AG04449 (cell line): ENCODE measurements around the gene LPAR2.
A peak's percentile ranks its signal among the peaks of the same experiment; 100 is the strongest.
"Not testable (repeated sequence)": the region's sequence is repeated elsewhere in the genome, so short reads cannot be mapped to it uniquely, and the experiment has no call there.

Experiments
- CTCF ChIA-PET: fragments of 350-600 bp; formaldehyde crosslinking; extraction: SDS; loops from one replicate; lab custom pipeline; 2021; ENCODE audit warnings: antibody characterized with exemption; lab: Yijun Ruan, JAX
- POLR2A ChIA-PET: fragments of 400-600, 350-600 bp; formaldehyde crosslinking; extraction: SDS; loops from one replicate; lab custom pipeline; 2020; ENCODE audit warnings: antibody characterized with exemption, inconsistent platforms; lab: Yijun Ruan, JAX
- DNase-seq: peaks from one replicate; pipeline ENCODE4 v3.0.0-alpha.2; 2010; ENCODE audit warnings: low read depth, low spot score
- H3K4me3 ChIP-seq: 2 replicates; pipeline ENCODE4 v1.5.1; 2011; ENCODE audit warnings: low read depth, mild to moderate bottlenecking, control low read depth, low read length
- TF ChIP-seq, protein P1 (sequence below): IDR thresholded peaks from one replicate; pipeline ENCODE4 v1.5.1; 2011; ENCODE audit warnings: mild to moderate bottlenecking, moderate library complexity, low read length, control low read depth, inconsistent platforms; ENCODE audit not compliant: insufficient read depth; ENCODE audit errors: missing control alignments

LPAR2 gene

DNA sequence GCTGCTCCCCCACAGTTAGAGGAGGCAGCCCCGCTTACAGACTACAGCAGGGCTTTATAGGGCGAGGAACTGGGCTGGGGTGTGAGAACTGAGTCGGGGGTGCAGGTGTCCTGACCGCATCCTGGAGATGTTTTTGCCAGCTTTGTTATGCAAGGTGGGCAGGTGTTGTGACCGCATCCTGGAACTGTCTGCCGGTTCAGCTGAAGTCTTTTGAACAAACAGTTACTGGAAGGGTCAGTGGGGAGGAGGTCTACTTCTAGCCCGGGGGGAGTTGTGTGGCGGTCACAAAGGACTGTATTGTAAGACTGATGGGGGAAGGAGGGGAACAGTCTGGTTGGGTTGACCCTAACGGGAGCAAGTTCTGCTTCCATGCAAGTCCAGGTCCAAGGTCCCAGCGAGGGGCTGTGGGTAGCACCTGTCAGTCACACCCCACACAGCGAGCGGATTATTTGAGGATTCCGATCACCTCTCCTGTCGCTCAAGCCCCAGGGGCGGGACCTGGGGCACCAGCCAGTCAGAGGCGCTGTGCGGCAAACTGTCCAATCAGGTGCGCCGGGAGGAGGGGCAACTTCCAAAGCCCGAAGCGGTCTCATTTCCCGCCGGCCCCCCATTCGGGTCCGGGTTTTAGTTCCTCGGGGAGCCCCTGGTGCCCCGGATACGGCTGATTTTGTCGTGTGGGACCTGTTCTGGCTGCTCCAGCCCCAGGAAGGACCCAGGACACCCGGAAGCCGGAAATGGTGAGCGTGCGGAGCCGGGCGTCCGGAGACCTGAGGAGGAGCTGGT lies 40.4 kb upstream of the LPAR2 start, which contains the start of gene ZNF101:
ZNF101 (plus strand) TSS at position 610 of the 783 bp plus-strand sequence; CDS start at position 735, 125 bp downstream.
- TF ChIP-seq, protein P1, sequence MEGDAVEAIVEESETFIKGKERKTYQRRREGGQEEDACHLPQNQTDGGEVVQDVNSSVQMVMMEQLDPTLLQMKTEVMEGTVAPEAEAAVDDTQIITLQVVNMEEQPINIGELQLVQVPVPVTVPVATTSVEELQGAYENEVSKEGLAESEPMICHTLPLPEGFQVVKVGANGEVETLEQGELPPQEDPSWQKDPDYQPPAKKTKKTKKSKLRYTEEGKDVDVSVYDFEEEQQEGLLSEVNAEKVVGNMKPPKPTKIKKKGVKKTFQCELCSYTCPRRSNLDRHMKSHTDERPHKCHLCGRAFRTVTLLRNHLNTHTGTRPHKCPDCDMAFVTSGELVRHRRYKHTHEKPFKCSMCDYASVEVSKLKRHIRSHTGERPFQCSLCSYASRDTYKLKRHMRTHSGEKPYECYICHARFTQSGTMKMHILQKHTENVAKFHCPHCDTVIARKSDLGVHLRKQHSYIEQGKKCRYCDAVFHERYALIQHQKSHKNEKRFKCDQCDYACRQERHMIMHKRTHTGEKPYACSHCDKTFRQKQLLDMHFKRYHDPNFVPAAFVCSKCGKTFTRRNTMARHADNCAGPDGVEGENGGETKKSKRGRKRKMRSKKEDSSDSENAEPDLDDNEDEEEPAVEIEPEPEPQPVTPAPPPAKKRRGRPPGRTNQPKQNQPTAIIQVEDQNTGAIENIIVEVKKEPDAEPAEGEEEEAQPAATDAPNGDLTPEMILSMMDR: no peak
- ChIA-PET POLR2A (interaction anchor here (1.2 kb wide), 3 partner anchors 65 to 197 kb away, joined by 3 to 7 read pairs (median 4); partner anchors contain the start of genes ZNF14 and ZNF253), CTCF (interaction anchor here (0.9 to 1.4 kb wide), 2 partner anchors 136 to 292 kb away, joined by 4 to 5 read pairs; no protein-coding TSS in a partner anchor)
- peak; percentile 37 for DNase-seq
- H3K4me3 ChIP-seq: peak within 1 kb of the TSS; percentile 88

DNA sequence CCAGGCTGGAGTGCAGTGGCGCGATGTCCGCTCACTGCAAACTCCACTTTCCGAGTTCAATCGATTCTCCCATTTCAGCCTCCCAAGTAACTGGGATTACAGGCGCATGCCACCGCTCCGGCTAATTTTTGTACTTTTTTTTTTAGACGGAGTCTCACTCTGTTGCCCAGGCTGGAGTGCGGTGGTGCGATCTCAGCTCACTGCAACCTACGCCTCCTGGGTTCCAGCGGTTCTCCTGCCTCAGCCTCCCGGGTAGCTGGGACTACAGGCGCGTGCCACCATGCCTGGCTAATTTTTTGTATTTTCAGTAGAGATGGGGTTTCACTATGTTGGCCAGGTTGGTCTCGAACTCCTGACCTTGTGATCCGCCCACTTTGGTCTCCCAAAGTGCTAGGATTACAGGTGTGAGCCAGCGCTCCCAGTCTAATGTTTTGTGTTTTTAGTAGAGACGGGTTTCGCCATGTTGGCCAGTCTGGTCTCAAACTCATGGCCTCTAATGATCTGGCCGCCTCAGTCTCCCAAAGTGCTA lies 37.5 kb upstream of the LPAR2 start:
- H3K4me3 ChIP-seq, CTCF ChIA-PET, DNase-seq: not testable (repeated sequence)
- POLR2A ChIA-PET: interaction anchor here (0.7 kb wide), 1 partner anchor 293 kb away, joined by 4 read pairs; no protein-coding TSS in a partner anchor

DNA sequence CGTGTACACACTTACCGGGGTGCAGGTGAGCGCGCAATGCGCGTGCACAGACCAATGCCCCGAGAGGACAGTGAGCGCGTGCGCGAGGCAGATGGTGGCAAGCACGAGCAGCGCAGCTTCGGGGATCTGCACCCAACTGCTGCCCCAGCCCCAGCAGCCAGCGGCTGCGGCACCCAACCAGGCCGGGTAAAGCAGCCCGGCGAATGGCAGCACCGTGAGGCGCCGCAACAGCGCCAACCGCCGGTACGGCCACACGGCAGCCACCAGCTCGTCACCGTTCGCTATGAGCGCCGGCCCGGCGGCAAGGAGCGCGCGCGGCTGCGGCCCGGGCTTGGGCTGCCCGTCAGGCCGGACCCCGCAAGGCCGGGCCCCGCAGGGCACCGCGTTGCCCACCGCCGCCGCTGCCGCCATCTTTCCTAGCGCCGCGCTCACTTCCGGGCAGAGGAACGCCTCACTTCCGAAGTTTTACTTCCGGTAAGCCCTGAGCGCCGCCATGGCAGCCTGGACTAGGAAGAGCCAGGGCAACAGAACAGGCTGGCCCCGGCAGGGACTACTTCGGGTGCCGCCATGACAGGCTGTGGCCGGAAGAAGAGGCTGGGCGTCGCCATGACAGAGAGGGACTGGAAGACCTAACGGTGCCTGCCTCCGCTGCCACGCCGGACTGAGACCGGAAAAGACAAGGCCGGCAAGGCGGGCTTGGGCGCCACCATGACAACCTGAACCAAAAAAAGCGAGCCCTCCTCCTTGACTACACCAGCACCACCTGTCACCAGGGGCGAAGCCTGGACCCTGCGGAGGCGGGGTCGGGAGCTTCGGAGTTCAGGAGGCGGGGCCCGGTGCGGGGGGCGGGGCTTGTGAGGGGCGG lies 35.5 kb upstream of the LPAR2 start, which contains the start of gene ATP13A1:
ATP13A1 (minus strand) TSS at position 421 of the 865 bp plus-strand sequence; CDS start at position 411, 10 bp downstream.
- TF ChIP-seq, protein P1: peak; percentile 17
- DNase-seq: peak; percentile 78
- ChIA-PET POLR2A (interaction anchor here (0.7 kb wide), 1 partner anchor 202 kb away, joined by 3 read pairs; the partner anchor contains the start of gene ZNF253), CTCF (interaction anchor here (0.6 to 7.4 kb wide), 4 partner anchors 10 to 131 kb away, joined by 3 to 41 read pairs (median 10); partner anchors contain the start of gene GMIP)
- peak within 1 kb of the TSS; percentile 99 for H3K4me3 ChIP-seq

DNA sequence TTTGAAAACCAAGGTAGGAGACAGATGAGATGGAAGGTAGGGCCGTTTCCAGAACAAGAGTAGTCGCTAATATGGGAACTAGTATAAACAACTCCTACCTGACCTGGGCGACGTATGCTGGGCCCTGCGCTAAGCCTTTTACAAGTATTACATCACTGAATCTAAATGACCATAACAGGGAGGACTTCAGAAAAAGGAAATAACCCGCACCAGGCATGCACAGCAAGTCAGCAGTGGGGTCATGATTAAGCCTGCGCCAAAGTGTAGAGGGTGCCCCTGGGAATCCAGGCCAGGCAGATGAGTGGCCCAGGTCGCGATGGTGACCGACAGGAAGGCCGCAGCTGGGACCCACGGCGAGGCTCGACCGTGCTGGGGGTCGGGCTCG lies 34.8 kb upstream of the LPAR2 start:
- TF ChIP-seq, protein P1: no peak
- H3K4me3 ChIP-seq: peak overlapping the region; percentile 99
- no peak for DNase-seq
- POLR2A ChIA-PET: no interaction called here
- CTCF ChIA-PET: interaction anchor here (0.6 to 7.4 kb wide), 4 partner anchors 9 to 131 kb away, joined by 3 to 41 read pairs (median 10); partner anchors contain the start of gene GMIP

DNA sequence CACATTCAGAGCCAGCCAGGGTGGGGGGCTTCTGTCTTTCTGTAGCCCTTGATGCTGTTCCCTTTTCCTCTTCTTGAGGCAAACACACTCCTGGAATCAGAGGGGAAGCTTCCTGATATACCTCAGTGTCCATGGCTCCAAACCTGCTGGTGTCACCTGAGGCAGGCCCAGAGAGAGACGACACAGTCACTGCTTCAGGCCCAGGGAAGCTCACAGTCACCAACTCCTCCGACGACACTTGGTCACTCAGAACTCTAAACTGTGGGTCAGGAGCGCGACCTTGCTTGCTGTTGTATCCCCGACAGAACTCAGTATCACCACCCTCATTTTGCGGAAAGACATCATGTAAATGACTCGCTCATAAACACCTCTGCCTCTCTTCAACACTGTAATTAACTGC lies 34.3 kb upstream of the LPAR2 start:
- CTCF ChIA-PET: interaction anchor here (0.9 to 7.4 kb wide), 3 partner anchors 11 to 130 kb away, joined by 3 to 41 read pairs (median 14); partner anchors contain the start of gene GMIP
- POLR2A ChIA-PET: no interaction called here
- no peak for DNase-seq
- TF ChIP-seq, protein P1: no peak
- peak overlapping the region; percentile 99 for H3K4me3 ChIP-seq
